Bronchial epithelial cell (primary cell): ENCODE measurements around the gene NPR3. TPM values are rescaled to one million over a fixed set of nuclear protein-coding genes. Genes with fewer than 3 reads are reported as not detected.
"Not testable (repeated sequence)": the region's sequence is repeated elsewhere in the genome, so short reads cannot be mapped to it uniquely, and the experiment has no call there.

Source experiments
- DNase-seq: peaks from one replicate; pipeline ENCODE4 v3.0.0-alpha.2; 2010; ENCODE audit warnings: low read depth
- FAIRE-seq: peaks from 2 replicates; lab custom pipeline; 2011; peaks lifted over from hg19 to GRCh38; lab: Jason Lieb, UNC
- H3K27me3 ChIP-seq: 2 replicates; pipeline ENCODE4 v1.5.1; 2011; ENCODE audit warnings: low read length; ENCODE audit not compliant: control insufficient read depth, insufficient read depth
- H3K36me3 ChIP-seq: 2 replicates; pipeline ENCODE4 v1.5.1; 2011; ENCODE audit warnings: low read length; ENCODE audit not compliant: control insufficient read depth, insufficient read depth
- H3K4me3 ChIP-seq: 2 replicates; pipeline ENCODE4 v1.5.1; 2011; ENCODE audit warnings: mild to moderate bottlenecking, low read depth, low read length, control low read depth
- CTCF ChIP-seq: IDR thresholded peaks from 2 replicates; pipeline ENCODE4 v1.5.1; 2011; ENCODE audit warnings: mild to moderate bottlenecking, moderate library complexity, low read length, control low read depth, inconsistent platforms; ENCODE audit not compliant: insufficient read depth, severe bottlenecking
- total RNA-seq: library from RNA; depleted of rRNA; stranded (reverse); fragments of >200 nt; gene quantifications from 2 replicates; pipeline ENCODE4 v1.2.1, GENCODE V29; 2014

The NPR3 gene
- total RNA-seq, 1 donor from 2014 or later, result 17.1 TPM

- peak; percentile 35 for DNase-seq
These were observed 83.0 kb downstream of the NPR3 start for GRCh38 chr5:32794086-32794485.

GRCh38 chr5:32802764-32803163, 91.6 kb downstream of the NPR3 start:
- Histone ChIP-seq H3K36me3 (no peaks in the 10 kb centered on the region), H3K4me3 (no peak overlapping the region), H3K27me3 (no peaks in the 10 kb centered on the region)
- no peak for TF ChIP-seq CTCF
- no peak for FAIRE-seq
- no peak for DNase-seq

More at GRCh38 chr5:32794086-32794485, 83.0 kb downstream of the NPR3 start:
- no peak overlapping the region for H3K4me3 ChIP-seq
- FAIRE-seq, result no peak
- TF ChIP-seq CTCF, result peak; percentile 47
- no peaks in the 10 kb centered on the region for H3K36me3 ChIP-seq
- no peaks in the 10 kb centered on the region for H3K27me3 ChIP-seq

- no peak for TF ChIP-seq CTCF
- FAIRE-seq, result no peak
- no peak overlapping the region for H3K4me3 ChIP-seq
- no peaks in the 10 kb centered on the region for H3K27me3 ChIP-seq
- no peak for DNase-seq
- no peaks in the 10 kb centered on the region for H3K36me3 ChIP-seq
These were observed 92.5 kb downstream of the NPR3 start for GRCh38 chr5:32803656-32804055.

- H3K36me3 ChIP-seq, H3K27me3 ChIP-seq, DNase-seq, H3K4me3 ChIP-seq, FAIRE-seq: not testable (repeated sequence)
These were observed 94.3 kb downstream of the NPR3 start for GRCh38 chr5:32805462-32805861.

- H3K36me3 ChIP-seq, result no peaks in the 10 kb centered on the region
- no peaks in the 10 kb centered on the region for H3K27me3 ChIP-seq
- DNase-seq, result peak; percentile 76
- peak; percentile 7 for FAIRE-seq
- H3K4me3 ChIP-seq, result no peak overlapping the region
- TF ChIP-seq CTCF, result no peak
These were observed 95.0 kb downstream of the NPR3 start for GRCh38 chr5:32805971-32806638.

GRCh38 chr5:32808783-32809182, 97.7 kb downstream of the NPR3 start:
- no peak for DNase-seq
- Histone ChIP-seq H3K4me3 (no peak overlapping the region), H3K36me3 (no peaks in the 10 kb centered on the region), H3K27me3 (no peaks in the 10 kb centered on the region)
- FAIRE-seq, result no peak
- TF ChIP-seq CTCF, result no peak
